Measurements from ENCODE around the gene PCDHA1.
"Not testable (repeated sequence)": the region's sequence is repeated elsewhere in the genome, so short reads cannot be mapped to it uniquely, and the experiment has no call there.

PCDHA1 gene

DNA sequence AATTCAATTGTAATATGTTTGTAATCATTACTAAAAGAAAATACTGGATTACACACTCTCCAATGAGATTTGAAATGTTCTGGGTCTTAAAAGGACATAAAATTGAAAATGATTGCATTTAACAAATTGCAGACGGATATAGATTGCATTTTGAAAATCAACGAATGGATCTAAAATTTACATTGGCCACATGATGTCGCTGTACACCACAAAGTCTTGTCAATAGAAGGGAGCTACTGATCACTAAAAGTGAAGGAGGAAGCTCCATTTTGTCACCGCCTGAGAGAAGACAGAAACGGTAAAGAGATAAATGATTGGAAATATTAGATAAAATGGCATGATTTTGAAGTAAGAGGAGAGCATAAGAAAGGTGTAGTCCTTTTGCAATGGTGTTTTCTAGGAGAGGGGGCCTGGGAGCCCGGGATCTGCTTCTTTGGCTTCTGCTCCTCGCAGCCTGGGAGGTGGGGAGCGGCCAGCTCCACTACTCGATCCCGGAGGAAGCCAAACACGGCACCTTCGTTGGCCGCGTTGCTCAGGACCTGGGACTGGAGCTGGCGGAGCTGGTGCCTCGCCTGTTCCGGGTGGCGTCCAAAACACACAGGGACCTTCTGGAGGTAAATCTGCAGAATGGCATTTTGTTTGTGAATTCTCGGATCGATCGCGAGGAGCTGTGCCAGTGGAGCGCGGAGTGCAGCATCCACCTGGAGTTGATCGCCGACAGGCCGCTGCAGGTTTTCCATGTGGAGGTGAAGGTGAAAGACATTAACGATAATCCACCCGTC lies at the start of gene PCDHA1:
PCDHA1 (plus strand) TSS at position 236 of the 782 bp plus-strand sequence.
- no peak for DNase-seq (ENCODE audit: low spot score)

DNA sequence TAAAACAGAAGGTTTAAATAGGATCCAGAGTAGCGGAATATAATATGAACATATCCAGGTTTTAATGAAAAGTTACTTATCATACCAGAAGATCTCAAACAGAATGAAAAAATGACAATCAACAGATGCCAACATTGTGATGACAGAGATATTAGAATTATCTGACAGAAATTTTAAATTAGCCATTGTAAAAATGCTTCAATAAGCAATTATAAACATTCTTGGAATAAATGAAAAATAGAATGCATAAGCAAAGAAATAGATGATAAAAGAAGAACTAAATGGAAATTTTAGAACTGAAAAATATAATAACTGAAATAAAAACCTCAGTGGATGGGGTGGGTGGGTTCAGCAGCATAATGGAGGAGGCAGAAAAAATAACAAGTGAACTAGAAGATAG lies 48.5 kb upstream of the PCDHA1 start:
- DNase-seq (ENCODE audit: low spot score), result no peak

DNA sequence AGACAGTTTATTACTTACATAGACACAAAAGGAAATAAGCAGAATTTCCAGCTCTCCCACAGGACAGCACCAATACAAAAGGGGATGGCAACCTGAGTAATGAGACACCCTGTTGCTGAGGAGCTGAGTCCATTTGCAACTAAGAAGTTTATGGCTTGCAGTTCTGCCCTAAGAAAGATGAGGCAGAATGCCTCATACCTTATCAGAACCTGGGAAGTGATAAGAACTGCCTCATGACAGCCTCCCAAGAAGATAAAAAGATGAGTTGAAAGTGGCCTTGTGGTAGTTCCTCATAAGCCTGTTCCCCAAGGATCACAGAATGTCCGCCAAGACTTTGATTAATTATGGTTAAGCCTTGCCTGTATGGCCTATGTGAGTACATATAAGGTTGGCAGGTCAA lies 44.0 kb upstream of the PCDHA1 start:
- no peak for DNase-seq (ENCODE audit: low spot score)

DNA sequence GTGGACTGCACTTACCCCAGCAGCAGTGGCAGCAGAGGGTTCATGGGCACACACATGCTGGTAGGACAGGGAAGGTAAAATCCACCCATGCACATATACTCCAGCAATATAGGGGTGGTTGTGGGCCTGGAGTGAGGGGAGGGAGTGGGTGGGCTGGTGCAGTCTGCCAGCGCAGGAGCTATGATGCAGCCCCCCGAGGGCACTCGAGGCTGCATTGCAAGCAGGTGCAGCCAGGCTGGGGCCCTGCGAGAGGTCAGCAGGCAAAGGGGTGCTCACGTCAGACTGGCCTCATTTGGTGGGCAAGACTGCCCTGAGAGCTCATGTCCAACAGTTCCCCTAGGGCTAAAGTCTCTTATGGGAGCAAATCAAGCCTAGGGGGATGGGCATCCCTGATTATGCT lies 32.4 kb upstream of the PCDHA1 start:
- DNase-seq (ENCODE audit: low spot score), result no peak

DNA sequence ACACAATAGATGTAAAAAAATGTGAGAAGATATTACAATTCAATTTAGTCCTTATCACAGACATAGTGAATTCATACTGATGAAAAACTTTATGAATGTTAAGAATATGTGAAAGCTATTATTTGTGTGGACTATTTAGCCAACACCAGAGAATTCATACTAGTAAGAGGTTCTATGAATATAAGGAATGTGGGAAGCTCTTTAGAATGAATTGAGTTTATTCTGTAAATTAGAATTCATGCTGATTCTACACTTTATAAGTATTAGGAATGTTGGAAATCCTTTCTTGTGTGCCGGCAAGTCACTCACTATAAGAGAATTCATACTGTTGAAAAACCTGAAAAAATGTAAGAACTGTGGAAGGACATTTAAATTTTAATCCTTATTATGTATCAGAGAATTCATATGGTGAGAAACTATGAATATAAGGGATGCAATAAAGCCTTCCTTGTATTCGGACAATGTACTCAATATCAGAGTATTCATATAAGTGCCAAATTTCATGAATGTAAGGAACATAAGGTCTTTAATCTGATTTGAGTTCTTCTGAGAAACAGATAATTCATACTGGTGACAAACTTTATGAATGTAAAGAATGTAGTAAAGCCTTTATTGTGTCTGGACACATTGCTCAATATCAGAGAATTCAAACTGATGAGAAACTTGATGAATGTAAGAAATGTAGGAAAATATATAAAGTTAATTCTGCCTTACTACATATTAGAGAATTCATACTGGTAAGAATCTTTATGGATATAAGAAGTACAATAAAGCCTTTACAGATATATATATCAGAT lies 21.6 kb upstream of the PCDHA1 start:
- no peak for DNase-seq (ENCODE audit: low spot score)

DNA sequence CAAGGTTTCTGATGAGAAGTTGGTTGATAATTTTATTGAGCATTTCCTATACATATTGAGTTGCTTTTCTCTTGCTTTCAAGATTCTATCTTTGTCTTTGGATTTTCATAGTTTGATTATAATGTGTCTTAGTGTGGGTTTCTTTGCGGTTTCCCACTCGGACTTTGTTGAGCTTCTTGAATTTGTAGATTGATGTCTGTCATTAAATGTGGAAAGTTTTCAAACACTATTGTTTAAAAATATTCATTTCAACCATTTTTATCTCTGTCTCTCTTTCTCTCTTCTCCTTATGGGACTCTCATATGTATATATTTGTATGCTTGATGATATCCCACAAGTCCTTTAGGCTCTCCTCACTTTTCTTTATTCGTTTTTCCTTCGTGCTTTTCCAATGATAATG lies 18.5 kb upstream of the PCDHA1 start:
- no peak for DNase-seq (ENCODE audit: low spot score)

DNA sequence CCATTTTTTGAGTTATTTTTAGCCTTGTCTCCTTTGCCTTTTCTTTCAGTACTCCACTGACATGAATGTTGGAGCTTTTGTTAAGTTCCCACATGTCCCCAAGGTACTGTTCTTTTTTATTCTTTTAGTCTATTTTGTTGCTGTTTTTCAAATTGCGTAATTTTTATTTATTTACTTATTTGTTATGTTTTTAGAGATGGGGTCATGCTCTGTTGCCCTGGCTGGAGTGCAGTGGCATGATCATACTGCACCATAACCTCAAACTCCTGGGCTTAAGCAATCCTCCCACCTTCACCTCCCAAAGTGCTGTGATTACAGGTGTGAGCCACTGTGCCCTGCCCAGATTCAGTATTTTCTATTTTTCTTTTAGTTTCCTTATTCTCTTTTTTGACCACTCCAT lies 5.4 kb upstream of the PCDHA1 start:
- no peak for DNase-seq (ENCODE audit: low spot score)

DNA sequence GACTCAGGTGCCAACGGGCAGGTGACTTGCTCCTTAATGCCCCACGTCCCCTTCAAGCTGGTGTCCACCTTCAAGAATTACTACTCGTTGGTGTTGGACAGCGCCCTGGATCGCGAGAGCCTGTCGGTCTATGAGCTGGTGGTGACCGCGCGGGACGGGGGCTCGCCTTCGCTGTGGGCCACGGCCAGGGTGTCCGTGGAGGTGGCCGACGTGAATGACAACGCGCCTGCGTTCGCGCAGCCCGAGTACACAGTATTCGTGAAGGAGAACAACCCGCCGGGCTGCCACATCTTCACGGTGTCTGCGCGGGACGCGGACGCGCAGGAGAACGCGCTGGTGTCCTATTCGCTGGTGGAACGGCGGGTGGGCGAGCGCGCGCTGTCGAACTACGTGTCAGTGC lies 1.5 kb downstream of the PCDHA1 start:
- not testable (repeated sequence) for DNase-seq (ENCODE audit: low spot score)

DNA sequence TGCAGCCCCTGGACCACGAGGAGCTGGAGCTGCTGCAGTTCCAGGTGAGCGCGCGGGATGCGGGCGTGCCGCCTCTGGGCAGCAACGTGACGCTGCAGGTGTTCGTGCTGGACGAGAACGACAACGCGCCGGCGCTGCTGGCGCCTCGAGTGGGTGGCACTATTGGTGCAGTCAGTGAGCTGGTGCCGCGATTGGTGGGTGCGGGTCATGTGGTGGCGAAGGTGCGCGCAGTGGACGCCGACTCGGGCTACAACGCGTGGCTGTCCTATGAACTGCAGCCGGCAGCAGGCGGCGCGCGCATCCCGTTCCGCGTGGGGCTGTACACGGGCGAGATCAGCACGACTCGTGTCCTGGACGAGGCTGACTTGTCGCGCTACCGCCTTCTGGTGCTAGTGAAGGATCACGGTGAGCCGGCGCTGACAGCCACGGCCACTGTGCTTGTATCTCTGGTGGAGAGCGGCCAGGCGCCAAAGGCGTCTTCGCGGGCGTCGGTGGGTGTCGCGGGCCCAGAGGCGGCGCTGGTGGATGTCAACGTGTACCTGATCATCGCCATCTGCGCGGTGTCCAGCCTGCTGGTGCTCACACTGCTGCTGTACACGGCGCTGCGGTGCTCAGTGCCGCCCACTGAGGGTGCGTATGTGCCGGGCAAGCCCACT lies 2.0 kb downstream of the PCDHA1 start:
- not testable (repeated sequence) for DNase-seq (ENCODE audit: low spot score)

DNA sequence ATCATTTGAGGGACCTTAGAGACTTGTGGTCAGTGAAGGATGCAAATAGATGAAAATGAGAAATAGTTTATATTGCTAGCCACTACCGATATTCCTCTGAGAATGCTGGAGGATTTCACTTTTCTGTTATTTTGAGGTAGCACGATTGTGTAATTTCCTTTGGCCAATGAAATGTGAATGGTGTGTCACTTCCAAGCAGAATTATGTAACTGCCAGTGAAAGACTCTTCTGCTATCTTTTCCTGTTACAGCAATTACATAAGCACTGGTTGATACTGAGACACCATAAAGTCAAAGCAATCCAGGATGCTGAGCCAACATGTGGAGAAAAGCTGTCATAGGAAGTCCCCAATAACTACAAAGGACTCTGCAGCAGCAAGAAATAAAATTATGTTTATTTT lies 5.1 kb downstream of the PCDHA1 start:
- DNase-seq (ENCODE audit: low spot score), result no peak

DNA sequence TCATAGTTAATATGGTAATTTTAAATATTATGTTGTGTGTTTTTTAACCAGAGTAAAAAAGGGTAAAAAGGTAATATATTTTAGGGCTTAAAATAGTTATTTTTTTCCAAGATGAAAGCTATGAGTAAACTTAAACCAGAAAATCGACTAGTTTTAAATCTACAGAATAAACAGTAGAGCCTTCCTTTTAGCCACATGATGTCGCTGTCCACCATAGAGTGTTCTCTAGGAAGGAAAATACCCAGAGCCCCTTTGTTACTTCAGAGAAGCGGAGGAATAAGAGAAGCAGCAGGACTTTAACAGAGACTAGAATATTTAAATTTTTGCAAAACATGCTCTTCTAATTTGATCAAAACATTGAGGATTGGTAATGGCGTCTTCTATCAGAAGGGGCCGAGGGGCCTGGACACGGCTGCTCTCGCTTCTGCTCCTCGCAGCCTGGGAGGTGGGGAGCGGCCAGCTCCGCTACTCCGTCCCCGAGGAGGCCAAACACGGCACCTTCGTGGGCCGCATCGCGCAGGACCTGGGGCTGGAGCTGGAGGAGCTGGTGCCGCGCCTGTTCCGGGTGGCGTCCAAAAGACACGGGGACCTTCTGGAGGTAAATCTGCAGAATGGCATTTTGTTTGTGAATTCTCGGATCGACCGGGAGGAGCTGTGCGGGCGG lies 8.8 kb downstream of the PCDHA1 start, which contains the start of gene PCDHA2:
PCDHA2 (plus strand) TSS at position 258 of the 664 bp plus-strand sequence.
- no peak for DNase-seq (ENCODE audit: low spot score)

DNA sequence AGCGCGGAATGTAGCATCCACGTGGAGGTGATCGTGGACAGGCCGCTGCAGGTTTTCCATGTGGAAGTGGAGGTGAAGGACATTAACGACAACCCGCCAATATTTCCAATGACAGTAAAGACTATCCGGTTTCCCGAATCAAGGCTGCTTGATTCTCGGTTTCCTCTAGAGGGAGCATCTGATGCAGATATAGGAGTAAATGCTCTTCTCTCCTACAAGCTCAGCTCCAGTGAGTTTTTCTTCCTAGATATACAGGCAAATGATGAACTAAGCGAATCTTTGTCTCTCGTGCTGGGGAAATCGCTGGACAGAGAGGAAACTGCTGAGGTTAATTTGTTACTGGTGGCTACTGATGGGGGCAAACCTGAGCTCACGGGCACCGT lies 9.3 kb downstream of the PCDHA1 start:
- DNase-seq (ENCODE audit: low spot score), result no peak

DNA sequence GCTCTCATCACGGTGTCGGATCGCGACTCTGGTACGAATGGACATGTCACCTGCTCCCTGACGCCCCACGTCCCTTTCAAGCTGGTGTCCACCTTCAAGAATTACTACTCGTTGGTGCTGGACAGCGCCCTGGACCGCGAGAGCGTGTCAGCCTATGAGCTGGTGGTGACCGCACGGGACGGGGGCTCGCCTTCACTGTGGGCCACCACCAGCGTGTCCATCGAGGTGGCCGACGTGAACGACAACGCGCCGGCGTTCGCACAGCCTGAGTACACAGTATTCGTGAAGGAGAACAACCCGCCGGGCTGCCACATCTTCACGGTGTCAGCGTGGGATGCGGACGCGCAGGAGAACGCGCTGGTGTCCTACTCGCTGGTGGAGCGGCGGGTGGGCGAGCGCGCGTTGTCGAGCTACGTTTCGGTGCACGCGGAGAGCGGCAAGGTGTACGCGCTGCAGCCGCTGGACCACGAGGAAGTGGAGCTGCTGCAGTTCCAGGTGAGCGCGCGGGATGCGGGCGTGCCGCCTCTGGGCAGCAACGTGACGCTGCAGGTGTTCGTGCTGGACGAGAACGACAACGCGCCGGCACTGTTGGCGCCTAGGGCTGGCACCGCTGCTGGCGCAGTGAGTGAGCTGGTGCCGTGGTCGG lies 10.3 kb downstream of the PCDHA1 start:
- not testable (repeated sequence) for DNase-seq (ENCODE audit: low spot score)

DNA sequence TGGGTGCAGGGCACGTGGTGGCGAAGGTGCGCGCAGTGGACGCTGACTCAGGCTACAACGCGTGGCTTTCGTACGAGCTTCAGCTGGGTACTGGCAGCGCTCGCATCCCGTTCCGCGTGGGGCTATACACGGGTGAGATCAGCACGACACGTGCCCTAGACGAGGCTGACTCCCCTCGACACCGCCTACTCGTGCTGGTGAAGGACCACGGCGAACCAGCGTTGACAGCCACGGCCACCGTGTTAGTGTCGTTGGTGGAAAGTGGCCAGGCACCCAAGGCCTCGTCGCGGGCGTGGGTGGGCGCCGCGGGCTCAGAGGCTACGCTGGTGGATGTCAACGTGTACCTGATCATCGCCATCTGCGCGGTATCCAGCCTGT lies 10.8 kb downstream of the PCDHA1 start:
- DNase-seq (ENCODE audit: low spot score), result no peak

DNA sequence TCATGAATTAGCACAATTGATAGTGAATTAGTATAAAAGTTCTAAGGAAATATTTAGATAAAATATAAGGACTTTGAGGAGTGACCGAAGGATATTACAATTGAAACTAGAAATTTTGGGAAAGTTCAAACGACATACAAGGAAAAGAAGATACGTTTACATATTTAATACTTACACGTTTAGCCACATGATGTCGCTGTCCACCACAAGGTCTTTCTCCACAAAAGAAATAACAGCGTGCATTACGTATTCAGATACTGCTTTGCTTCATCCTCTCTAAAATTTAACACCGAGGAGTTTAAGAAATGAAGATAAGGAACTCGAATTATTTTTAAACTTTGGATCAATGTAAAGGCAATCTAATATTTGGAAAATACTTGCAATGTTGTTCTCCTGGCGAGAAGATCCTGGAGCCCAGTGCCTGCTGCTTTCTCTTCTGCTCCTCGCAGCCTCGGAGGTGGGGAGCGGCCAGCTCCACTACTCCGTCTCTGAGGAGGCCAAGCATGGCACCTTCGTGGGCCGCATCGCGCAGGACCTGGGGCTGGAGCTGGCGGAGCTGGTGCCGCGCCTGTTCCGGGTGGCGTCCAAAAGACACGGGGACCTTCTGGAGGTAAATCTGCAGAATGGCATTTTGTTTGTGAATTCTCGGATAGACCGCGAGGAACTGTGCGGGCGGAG lies 15.0 kb downstream of the PCDHA1 start, which contains the start of gene PCDHA3:
PCDHA3 (plus strand) TSS at position 242 of the 678 bp plus-strand sequence.
- no peak for DNase-seq (ENCODE audit: low spot score)

DNA sequence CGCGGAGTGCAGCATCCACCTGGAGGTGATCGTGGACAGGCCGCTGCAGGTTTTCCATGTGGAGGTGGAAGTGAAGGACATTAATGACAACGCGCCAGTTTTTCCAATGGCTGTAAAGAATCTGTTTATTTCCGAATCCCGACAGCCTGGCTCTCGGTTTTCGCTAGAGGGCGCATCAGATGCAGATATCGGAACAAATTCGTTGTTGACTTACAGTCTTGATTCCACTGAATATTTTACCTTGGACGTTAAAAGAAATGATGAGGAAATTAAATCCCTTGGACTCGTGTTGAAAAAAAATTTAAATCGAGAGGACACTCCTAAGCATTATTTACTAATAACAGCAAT lies 15.5 kb downstream of the PCDHA1 start:
- DNase-seq (ENCODE audit: low spot score), result no peak

DNA sequence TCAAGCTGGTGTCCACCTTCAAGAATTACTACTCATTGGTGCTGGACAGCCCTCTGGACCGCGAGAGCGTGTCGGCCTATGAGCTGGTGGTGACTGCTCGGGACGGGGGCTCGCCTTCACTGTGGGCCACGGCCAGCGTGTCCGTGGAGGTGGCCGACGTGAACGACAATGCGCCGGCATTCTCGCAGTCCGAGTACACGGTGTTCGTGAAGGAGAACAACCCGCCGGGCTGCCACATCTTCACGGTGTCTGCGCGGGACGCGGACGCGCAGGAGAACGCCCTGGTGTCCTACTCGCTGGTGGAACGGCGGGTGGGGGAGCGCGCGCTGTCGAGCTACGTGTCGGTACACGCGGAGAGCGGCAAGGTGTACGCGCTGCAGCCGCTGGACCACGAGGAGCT lies 16.4 kb downstream of the PCDHA1 start:
- DNase-seq (ENCODE audit: low spot score), result not testable (repeated sequence)

DNA sequence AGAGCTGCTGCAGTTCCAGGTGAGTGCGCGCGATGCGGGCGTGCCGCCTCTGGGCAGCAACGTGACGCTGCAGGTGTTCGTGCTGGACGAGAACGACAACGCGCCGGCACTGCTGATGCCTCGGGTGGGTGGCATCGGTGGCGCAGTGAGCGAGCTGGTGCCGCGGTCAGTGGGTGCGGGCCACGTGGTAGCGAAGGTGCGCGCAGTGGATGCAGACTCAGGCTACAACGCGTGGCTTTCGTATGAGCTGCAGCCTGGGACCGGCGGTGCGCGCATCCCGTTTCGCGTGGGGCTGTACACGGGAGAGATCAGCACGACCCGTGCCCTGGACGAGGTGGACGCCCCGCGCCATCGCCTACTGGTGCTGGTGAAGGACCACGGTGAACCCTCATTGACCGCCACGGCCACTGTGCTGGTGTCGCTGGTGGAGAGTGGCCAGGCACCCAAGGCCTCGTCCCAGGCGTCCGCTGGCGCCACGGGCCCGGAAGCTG lies 16.9 kb downstream of the PCDHA1 start:
- DNase-seq (ENCODE audit: low spot score), result no peak

DNA sequence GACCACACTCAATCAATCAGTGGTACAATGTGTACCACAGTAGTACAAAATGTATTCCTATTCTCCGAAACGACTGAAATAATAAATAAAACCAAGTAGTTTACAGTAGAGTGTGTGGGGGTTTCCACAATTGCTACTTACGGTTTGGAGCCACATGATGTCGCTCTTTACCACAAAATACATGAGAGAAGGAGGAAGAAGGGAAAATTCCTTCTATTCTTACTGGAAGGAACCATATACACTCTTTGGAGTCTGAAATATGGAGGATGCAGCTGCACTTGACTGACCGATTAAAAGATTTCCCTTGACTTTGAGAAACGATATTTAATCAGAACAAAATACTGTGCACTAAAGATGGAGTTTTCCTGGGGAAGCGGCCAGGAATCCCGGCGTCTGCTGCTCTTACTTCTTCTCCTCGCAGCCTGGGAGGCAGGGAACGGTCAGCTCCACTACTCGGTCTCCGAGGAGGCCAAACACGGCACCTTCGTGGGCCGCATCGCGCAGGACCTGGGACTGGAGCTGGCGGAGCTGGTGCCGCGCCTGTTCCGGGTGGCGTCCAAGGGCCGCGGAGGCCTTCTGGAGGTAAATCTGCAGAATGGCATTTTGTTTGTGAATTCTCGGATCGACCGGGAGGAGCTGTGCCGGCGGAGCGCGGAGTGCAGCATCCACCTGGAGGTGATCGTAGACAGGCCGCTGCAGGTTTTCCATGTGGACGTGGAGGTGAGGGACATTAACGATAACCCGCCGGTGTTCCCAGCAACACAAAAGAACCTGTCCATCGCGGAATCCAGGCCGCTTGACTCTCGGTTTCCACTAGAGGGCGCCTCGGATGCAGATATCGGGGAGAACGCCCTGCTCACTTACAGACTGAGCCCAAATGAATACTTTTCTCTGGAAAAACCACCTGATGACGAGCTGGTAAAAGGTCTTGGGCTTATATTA lies 21.2 kb downstream of the PCDHA1 start, which contains the start of gene PCDHA4:
PCDHA4 (plus strand) TSS at position 235 of the 942 bp plus-strand sequence.
- peak; percentile 4 for DNase-seq (ENCODE audit: low spot score)

Measured in hematopoietic multipotent progenitor cell treated with erythropoietin and hydrocortisone succinate and interleukin-3 and kit ligand, for 15 days (in vitro differentiated cells).